Stimulated activated CD4-positive, alpha-beta T cell treated with anti-CD3 and anti-CD28 coated beads, TNF-alpha, amount 100 ng/mL, for 1 hour (primary cell): ENCODE results near the gene CLSTN1.
"Not testable (repeated sequence)": the region's sequence is repeated elsewhere in the genome, so short reads cannot be mapped to it uniquely, and the experiment has no call there.

Source experiments
- DNase-seq, 3 donors: peaks; one replicate each; pipeline ENCODE4 v3.0.0-alpha.2; 2020; ENCODE audit warnings: low read depth in 3 of 3, low spot score in 1 of 3

The CLSTN1 gene

DNA sequence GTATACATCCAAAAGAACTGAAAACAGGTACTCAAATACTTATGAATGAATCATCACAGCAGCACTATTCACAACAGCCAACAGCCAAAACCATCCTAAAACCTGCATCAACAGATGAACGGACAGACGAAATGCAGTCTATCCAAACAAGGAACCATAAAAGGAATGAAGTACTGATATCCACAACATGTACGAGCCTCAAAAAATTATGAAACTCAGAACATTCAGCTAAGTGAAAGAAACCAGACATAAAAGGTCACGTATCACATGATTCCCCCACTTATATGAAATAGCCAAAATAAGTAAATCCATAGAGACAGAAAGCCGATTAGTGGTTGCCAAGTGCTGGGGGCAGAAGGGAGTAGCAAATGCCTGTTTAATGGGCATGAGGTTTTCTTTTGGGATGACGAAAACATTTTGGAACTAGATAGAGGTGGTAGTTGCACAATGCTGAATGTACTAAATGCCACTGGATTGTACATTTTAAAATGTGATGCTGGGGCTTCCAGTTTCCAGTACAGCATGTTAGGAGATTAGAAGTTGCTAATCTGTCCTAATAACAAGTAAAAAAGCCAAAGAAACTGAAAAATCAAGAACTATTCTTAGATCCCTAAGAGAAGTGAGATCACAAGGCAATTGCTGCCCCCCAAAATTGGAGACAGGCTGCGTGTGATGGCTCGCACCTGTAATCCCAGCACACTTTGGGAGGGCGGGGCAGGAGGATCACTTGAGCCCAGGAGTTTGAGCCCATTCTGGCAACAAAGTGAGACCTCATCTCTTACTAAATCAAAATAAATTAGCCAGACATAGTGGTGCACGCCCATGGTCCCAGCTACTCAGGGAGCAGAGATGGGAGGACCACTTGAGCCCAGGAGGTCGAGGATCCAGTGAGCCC is 25.3 kb downstream of the CLSTN1 start:
- no peak for DNase-seq

GRCh38 chr1:9797049-9797448 is 26.7 kb downstream of the CLSTN1 start:
- DNase-seq = no peak

- no peak for DNase-seq
Measured at GRCh38 chr1:9794081-9794480, 29.7 kb downstream of the CLSTN1 start.

GRCh38 chr1:9793291-9793690 is 30.5 kb downstream of the CLSTN1 start:
- no peak for DNase-seq

DNA sequence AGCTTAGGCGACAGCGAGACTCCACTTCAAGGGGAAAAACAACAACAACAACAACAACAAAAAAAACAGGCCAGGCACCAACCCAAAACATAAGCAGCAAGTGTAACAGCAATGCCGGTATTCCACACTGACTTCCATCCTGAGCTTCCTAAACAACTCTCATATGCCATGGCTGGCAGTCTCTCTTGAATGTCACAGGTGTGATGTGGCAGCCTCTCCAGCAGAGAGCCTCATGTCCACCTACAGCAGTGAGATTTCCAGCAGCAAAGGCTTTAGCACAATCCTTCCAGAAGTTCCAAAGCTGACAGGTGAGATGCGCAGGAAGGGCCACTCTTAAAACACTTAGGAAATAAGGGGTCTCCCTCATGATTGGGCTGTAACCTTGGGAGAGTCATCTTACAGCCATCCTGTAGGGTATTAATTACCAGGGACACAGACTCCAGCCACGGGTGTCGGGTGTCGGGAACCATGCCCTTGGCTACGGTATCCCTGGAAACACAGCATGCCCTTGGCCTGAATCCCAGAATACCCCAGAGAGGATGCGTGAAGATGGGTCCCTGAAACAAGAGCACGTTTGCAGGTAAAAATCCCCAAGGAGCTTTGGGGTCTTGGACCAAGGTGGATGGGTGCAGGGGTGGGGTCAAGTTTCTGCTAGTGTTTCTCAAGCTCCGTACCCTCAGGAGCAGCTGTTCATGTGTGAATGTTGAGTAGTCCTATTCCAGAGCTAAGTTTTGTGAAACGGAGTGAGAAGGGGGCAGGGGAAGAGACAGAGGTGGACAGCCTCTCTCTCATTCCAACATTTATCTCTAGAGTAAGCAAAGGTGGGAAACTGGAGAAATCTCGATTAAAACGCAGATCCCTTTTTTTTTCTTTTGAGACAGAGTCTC is 31.4 kb downstream of the CLSTN1 start:
- no peak for DNase-seq

GRCh38 chr1:9789700-9790099 is 34.1 kb downstream of the CLSTN1 start:
- DNase-seq = not testable (repeated sequence)

DNA sequence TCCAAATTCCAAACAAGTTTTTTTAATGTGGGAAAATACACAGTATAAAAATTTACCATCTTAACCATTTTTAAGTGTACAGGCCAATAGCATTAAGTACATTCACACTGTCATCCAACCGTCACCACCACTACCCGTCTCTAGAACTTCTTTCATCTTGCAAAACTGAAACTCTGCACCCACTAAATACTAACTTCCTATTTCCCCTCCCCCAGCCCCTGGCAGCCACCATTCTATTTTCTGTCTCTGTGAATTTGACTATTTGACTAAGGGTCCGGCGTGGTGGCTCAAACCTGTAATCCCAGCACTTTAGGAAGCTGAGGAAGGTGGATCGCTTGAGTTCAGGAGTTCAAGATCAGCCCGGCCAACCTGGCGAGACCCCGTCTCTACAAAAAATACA is 36.1 kb downstream of the CLSTN1 start:
- DNase-seq = peak in 1 of 3 donors; percentile 15

GRCh38 chr1:9785406-9785805 is 38.4 kb downstream of the CLSTN1 start:
- DNase-seq = no peak

DNA sequence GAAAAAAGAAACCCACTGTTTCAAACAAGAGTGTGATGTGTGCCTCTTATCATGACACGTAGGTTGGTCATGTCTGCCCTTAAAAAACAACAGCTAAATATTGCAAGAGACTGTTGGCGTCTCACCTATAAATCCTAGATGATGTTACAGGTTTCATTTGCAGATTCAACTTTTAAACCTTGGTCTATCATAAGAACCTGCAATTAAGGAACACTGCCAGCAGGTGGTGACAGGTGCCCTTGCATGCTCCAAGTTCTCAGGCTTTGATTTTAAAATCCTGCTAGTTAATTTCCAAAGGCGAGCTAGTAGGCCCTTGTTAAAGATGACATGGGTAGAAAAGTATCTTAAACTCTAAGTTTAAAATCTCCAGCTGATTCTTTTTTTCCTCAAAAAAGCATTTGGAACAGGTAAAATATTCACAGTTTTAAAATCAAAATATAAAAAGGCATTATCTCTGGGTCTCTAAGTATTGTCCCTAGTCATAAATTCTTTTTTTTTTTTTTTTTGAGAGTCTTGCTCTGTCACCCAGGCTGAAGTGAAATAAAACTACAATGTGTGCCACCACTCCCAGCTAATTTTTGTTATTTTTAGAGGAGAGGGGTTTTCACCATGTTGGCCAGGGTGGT is 39.1 kb downstream of the CLSTN1 start:
- DNase-seq = peak; percentile 17 to 36 (median 30)

DNA sequence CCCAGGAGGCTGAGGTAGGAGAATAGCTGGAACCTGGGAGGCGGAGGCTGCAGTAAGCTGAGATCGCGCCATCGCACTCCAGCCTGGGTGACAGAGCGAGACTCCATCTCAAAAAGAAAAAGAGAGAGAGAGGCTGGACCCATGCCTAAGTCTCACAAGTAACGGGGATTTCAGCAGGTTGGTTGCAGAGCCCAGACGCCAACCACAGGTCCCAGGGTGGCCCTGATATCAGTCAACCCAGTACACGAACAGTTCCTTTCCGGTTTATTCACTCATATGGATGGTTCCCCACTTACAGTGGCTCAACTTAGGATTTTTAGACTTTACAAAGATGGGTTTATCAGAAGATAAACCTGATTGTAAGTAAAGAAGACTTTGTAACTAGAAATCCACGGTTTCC is 40.9 kb downstream of the CLSTN1 start:
- DNase-seq = no peak

- DNase-seq = no peak
Measured at GRCh38 chr1:9782116-9782751, 41.5 kb downstream of the CLSTN1 start.

- DNase-seq = no peak
Measured at GRCh38 chr1:9780554-9781110, 43.1 kb downstream of the CLSTN1 start.

- no peak for DNase-seq
Measured at GRCh38 chr1:9778905-9779304, 44.9 kb downstream of the CLSTN1 start.

GRCh38 chr1:9776685-9777084 is 47.1 kb downstream of the CLSTN1 start:
- no peak for DNase-seq

DNA sequence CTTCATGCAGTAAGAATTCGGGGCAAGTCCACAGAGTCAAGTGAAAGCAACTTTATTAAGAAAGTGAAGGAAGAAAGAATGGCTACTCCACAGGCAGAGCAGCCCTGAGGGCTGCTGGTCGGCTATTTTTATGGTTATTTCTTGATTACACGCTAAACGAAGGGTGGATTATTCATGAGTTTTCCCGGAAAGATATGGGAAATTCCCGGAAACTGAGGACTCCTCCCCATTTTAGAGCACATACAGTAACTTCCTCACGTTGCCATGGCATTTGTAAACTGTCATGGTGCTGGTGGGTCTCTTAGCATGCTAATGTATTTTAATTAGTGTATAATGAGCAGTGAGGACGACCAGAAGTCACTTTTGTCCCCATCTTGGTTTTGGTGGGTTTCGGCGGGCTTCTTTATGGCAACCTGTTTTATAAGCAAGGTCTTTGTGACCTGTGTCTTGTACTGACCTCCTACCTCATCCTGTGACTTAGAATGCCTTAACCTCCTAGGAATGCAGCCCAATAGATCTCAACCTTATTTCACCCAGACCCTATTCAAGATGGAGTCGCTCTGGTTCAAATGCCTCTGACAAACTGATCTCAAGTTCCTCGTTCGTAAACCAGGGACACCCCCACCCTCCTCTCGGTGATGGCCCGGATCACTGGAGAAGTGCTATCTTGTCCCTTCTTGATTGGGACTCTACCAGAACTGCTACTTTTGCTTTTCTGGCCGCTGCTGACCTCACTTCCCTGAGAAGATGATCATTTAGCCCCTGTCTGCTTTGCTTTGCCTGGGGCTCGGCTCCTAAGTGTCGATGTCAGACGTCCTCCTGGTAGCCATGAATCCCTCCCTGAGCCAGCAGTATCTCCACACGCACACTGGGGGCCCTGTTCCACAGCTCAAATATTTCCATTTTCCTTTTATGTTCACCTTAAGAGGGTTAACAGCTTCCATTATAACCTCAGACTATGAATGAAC is 48.8 kb downstream of the CLSTN1 start:
- DNase-seq = no peak

- DNase-seq = no peak
Measured at GRCh38 chr1:9770298-9770697, 53.5 kb downstream of the CLSTN1 start.

GRCh38 chr1:9768983-9769382 is 54.8 kb downstream of the CLSTN1 start:
- no peak for DNase-seq

GRCh38 chr1:9767964-9768668 is 55.6 kb downstream of the CLSTN1 start:
- DNase-seq = no peak
